ENCODE results near the gene DOK6.
"Not testable (repeated sequence)": the region's sequence is repeated elsewhere in the genome, so short reads cannot be mapped to it uniquely, and the experiment has no call there.

The DOK6 gene

DNA sequence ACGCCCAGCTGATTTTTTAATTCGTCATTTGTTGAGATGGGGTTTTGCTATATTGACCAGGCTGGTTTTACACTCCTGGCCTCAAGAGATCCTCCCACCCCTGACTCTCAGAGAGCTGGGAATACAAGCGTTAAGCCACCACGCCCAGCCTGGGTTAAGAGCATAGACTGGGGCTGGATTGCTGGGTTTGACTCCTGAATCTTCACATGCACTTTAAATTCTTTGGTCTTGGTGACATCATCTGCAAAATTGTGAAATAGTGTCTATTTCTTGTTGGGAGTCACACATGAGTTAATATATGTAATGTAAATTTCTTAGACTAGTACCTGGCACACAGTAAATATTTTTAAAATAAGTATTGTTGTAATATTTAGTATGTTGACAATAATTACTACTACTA lies 257.4 kb downstream of the DOK6 start:
- TF ChIP-seq, protein P1, sequence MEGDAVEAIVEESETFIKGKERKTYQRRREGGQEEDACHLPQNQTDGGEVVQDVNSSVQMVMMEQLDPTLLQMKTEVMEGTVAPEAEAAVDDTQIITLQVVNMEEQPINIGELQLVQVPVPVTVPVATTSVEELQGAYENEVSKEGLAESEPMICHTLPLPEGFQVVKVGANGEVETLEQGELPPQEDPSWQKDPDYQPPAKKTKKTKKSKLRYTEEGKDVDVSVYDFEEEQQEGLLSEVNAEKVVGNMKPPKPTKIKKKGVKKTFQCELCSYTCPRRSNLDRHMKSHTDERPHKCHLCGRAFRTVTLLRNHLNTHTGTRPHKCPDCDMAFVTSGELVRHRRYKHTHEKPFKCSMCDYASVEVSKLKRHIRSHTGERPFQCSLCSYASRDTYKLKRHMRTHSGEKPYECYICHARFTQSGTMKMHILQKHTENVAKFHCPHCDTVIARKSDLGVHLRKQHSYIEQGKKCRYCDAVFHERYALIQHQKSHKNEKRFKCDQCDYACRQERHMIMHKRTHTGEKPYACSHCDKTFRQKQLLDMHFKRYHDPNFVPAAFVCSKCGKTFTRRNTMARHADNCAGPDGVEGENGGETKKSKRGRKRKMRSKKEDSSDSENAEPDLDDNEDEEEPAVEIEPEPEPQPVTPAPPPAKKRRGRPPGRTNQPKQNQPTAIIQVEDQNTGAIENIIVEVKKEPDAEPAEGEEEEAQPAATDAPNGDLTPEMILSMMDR (conservative IDR thresholded peaks at IDR 0.05; ENCODE audit: low read depth, low read length): no peak
- no peak for DNase-seq (ENCODE audit: low read depth)
- H3K4me3 ChIP-seq (ENCODE audit: low read length): no peak overlapping the region

DNA sequence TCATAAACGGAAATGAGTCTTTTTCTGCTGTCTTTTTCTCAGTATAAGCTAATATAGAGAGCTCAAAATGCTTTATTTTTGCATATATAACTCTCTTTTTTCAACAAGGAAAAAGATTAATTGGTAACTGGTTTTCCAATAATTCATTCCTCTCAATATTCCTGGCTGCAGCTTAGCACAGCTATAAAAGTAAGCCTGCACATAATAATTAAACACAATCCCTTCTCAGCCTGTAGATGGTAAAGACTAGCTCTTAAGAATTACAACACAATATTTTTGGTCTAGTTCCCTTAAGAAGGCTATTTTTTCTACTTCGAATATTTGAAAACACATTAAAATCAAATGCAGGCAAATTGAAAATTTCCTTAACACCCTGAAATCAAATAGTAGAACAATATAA lies 258.0 kb downstream of the DOK6 start:
- no peak overlapping the region for H3K4me3 ChIP-seq (ENCODE audit: low read length)
- no peak for DNase-seq (ENCODE audit: low read depth)
- TF ChIP-seq, protein P1 (conservative IDR thresholded peaks at IDR 0.05; ENCODE audit: low read depth, low read length): no peak

DNA sequence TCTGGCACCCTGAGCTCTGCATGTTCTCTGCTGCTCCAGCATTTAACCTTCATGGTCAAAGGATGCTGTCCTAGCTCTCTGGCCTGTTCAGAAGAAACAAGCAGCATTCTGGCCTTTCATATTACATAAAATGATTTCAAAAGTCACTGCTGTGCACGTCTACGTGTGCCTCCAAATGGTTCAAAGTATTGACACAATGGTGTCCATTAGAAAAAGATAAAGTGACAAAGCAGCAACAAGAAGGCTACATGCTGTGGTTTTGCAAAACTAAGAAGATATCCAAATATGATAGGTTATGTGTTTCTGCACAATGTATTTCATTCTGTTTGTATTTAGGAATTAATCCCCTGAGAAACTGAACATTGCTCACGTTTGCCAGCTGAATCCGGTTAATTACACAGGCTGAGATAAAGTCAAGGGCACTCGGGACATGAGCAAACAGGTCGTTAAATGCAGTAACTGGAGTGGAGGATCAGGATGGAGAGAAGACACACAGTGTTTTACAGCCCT lies 258.5 kb downstream of the DOK6 start:
- DNase-seq (ENCODE audit: low read depth): no peak
- TF ChIP-seq, protein P1 (conservative IDR thresholded peaks at IDR 0.05; ENCODE audit: low read depth, low read length): no peak
- H3K4me3 ChIP-seq (ENCODE audit: low read length): no peak overlapping the region

DNA sequence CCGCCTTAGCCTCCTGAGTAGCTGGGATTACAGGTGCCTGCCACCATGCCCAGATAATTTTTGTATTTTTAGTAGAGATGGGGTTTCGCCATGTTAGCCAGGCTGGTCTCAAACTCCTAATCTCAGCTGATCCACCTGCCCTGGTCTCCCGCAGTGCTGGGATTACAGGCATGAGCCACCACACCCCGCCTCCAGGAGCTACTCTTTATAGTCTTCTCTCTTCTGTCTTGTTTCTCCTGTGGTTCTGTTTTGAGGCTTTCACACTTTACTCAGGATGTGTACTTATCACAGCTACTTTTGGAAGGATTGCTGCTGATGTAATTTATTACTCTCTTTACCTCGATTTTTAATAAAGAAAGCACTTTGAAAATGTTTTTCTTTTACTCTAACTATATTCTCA lies 261.4 kb downstream of the DOK6 start:
- DNase-seq (ENCODE audit: low read depth); H3K4me3 ChIP-seq (ENCODE audit: low read length): not testable (repeated sequence)

DNA sequence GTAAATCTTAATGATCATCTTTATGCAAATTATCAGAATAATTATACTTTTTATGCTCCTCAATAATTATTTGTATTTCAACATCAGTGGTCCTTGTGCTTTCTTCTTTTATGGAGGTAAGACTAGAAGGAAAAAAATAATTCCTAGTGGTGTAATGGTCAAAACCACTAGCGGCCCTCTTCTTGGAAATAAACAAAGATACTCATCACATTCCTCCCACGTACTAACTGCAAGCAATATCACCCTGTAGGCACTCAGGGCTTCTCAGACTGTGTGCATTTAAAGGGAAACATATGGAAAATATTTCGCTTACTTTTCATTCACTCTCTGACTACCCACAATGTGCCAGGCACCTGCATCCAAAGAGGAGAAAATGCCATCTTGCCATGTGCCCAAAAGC lies 263.7 kb downstream of the DOK6 start:
- no peak overlapping the region for H3K4me3 ChIP-seq (ENCODE audit: low read length)
- TF ChIP-seq, protein P1 (conservative IDR thresholded peaks at IDR 0.05; ENCODE audit: low read depth, low read length): no peak
- DNase-seq (ENCODE audit: low read depth): no peak

DNA sequence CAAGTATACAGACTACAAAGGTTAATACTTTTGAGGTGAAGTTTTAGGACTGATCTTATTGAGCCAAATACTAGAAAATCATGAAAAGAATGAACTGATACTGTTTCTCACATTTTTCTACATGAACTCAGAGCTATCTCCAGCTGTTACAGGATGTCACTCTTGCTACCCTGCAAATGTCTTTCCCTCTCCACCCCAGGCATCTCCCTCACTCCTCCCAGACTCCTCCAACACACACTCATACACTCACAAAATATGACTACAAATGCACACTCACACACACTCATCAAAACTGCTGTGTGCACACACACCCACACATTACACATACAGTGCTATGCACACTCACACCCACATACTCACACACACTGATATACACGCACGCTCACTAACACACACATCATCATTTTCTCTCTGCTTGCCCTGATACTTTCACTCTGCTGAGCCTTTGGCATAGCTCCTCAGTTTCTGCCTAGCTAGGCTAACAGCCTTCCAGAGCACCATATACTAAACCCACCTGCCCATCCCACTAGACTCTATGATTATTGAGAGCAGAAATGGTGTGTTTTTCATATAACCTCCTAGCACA lies 273.7 kb downstream of the DOK6 start:
- DNase-seq (ENCODE audit: low read depth): no peak
- TF ChIP-seq, protein P1 (conservative IDR thresholded peaks at IDR 0.05; ENCODE audit: low read depth, low read length): no peak

DNA sequence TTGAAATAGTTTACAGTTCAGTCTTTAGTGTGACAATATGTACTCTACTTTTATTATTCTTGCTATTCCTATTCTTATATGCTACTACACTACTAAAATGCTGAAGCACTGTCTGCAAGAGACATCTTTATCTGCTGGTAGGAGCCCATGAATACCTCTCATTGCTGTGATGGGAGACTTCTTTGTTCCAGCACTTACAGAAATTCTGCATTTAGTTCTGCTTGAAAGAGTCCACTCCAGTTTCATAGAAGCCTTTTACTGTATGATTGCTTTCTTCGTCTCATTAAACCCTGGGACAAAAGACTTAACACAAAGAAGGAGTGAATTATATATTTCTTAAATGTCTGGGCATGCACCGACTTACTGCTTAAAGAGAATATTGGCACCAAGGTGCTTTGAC lies 274.3 kb downstream of the DOK6 start:
- no peak overlapping the region for H3K4me3 ChIP-seq (ENCODE audit: low read length)
- DNase-seq (ENCODE audit: low read depth): no peak
- TF ChIP-seq, protein P1 (conservative IDR thresholded peaks at IDR 0.05; ENCODE audit: low read depth, low read length): no peak

More for the DNA sequence above, 273.7 kb downstream of the DOK6 start:
- no peak overlapping the region for H3K4me3 ChIP-seq (ENCODE audit: low read length)

Data from retinal pigment epithelial cell (primary cell).